Measurements from ENCODE around the gene DMRT3.

- TF ChIP-seq EZH2 (IDR thresholded peaks at IDR 0.05; ENCODE audit: borderline replicate concordance) (no peak), EZH2phosphoT487 (IDR thresholded peaks at IDR 0.05; ENCODE audit: low read depth, severe bottlenecking, unreplicated experiment) (no peak)
- TF ChIP-seq, protein P1, sequence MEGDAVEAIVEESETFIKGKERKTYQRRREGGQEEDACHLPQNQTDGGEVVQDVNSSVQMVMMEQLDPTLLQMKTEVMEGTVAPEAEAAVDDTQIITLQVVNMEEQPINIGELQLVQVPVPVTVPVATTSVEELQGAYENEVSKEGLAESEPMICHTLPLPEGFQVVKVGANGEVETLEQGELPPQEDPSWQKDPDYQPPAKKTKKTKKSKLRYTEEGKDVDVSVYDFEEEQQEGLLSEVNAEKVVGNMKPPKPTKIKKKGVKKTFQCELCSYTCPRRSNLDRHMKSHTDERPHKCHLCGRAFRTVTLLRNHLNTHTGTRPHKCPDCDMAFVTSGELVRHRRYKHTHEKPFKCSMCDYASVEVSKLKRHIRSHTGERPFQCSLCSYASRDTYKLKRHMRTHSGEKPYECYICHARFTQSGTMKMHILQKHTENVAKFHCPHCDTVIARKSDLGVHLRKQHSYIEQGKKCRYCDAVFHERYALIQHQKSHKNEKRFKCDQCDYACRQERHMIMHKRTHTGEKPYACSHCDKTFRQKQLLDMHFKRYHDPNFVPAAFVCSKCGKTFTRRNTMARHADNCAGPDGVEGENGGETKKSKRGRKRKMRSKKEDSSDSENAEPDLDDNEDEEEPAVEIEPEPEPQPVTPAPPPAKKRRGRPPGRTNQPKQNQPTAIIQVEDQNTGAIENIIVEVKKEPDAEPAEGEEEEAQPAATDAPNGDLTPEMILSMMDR (IDR thresholded peaks at IDR 0.05; ENCODE audit: poor library complexity): no peak
These were observed 48.7 kb downstream of the DMRT3 start for GRCh38 chr9:1025131-1025530.
